K562 (cell line): ENCODE measurements around the gene CUX1.

Experiments
- KDM4B ChIP-seq, 2 experiments: fragments of 450-650 bp in 1 of 2; sonication (generic) in 1 of 2; IDR thresholded peaks; 2 replicates each; pipeline ENCODE4 v1.6.1; 2016 to 2017; ENCODE audit warnings: borderline replicate concordance in 2 of 2, antibody characterized with exemption in 1 of 2, low read depth in 1 of 2, mild to moderate bottlenecking in 1 of 2
- SMARCC2 ChIP-seq: fragments of 450-650 bp; IDR thresholded peaks from 2 replicates; pipeline ENCODE4 v1.6.1; 2017; ENCODE audit warnings: antibody characterized with exemption, moderate library complexity, mild to moderate bottlenecking, low read depth
- ZBED1 ChIP-seq: IDR thresholded peaks from 2 replicates; pipeline ENCODE4 v1.6.1; 2014
- ZNF133 ChIP-seq: fragments of 250-450 bp; sonication (Bioruptor Pico); IDR thresholded peaks from 2 replicates; pipeline ENCODE4 v1.4.0; 2020; ENCODE audit warnings: mild to moderate bottlenecking
- TF ChIP-seq, protein P1 (sequence below), 3 experiments: IDR thresholded peaks in 2 of 3; conservative IDR thresholded peaks in 1 of 3; 2 replicates each; pipeline ENCODE4 v1.5.1; 2011 to 2012; ENCODE audit warnings: low read length in 3 of 3, mild to moderate bottlenecking in 3 of 3, control low read depth in 2 of 3, improper control_type of control experiment in 1 of 3, inconsistent platforms in 1 of 3, low read depth in 1 of 3, mixed read lengths in 1 of 3, moderate library complexity in 1 of 3; ENCODE audit not compliant: insufficient read depth in 2 of 3

DNA sequence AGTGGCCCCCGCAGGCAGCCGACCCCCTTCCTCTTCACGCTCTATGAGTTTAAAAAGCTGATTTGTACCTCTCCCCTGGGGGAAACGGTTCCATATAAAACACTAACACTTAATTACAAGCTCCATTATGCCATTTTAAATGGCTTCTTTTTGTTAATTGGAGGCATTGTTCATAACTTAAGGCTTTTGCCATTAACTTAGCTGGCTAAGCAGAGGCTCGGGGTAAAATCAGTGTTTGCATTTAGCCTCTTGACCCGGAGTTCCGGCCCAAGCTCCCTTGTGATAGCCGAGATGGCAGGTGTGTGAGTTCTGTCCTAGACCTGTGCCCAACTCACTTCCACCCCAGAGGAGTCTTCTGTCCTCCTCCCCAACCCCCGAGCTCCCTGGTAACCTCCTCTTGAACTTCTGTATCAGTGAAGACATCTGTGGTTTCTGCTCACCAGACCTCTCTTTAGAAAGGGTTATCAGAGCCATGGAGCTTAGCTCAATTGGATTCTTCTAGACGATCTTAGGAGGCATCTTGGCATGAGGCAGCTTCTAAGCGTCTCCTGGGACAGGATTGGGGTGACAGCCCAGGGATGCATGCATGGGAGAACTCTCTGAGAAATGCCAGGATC lies 435.0 kb downstream of the CUX1 start:
- TF ChIP-seq ZNF133 (CRISPR knock-in tag), result no peak
- no peak for TF ChIP-seq SMARCC2
- TF ChIP-seq, protein P1, sequence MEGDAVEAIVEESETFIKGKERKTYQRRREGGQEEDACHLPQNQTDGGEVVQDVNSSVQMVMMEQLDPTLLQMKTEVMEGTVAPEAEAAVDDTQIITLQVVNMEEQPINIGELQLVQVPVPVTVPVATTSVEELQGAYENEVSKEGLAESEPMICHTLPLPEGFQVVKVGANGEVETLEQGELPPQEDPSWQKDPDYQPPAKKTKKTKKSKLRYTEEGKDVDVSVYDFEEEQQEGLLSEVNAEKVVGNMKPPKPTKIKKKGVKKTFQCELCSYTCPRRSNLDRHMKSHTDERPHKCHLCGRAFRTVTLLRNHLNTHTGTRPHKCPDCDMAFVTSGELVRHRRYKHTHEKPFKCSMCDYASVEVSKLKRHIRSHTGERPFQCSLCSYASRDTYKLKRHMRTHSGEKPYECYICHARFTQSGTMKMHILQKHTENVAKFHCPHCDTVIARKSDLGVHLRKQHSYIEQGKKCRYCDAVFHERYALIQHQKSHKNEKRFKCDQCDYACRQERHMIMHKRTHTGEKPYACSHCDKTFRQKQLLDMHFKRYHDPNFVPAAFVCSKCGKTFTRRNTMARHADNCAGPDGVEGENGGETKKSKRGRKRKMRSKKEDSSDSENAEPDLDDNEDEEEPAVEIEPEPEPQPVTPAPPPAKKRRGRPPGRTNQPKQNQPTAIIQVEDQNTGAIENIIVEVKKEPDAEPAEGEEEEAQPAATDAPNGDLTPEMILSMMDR (IDR thresholded peaks at IDR 0.05 in 2 of 3, conservative IDR thresholded peaks at IDR 0.05 in 1 of 3; ENCODE audit: insufficient read depth in 2 of 3, low read depth in 1 of 3, low read length in 3 of 3), result no peak
- TF ChIP-seq KDM4B (IDR thresholded peaks at IDR 0.05; ENCODE audit: borderline replicate concordance in 2 of 2, low read depth in 1 of 2), result no peak
- no peak for TF ChIP-seq ZBED1
